CD4-positive, alpha-beta memory T cell (primary cell): ENCODE measurements around the gene MTOR. TPM values are rescaled to one million over a fixed set of nuclear protein-coding genes. Genes with fewer than 3 reads are reported as not detected.
A peak's percentile ranks its signal among the peaks of the same experiment; 100 is the strongest.
"Not testable (repeated sequence)": the region's sequence is repeated elsewhere in the genome, so short reads cannot be mapped to it uniquely, and the experiment has no call there.

Source experiments
- CTCF ChIA-PET: fragments of 350-600 bp; sonication (Branson Sonifier 250); formaldehyde crosslinking; loops from one replicate; lab custom pipeline; 2021; ENCODE audit warnings: inconsistent platforms; ENCODE audit not compliant: partially characterized antibody; lab: Charles Lee
- POLR2A ChIA-PET: fragments of 350-600 bp; sonication (Branson Sonifier 250); formaldehyde crosslinking; loops from one replicate; lab custom pipeline; 2021; ENCODE audit not compliant: partially characterized antibody; lab: Charles Lee
- DNase-seq, 5 donors: peaks; one replicate each; pipeline versions ENCODE4 v3.0.0 to v3.0.0-alpha.2; 2020 to 2022; ENCODE audit warnings: mixed read lengths in 1 of 5
- H3K27ac ChIP-seq: one replicate; pipeline ENCODE4 v1.7.0; 2013; ENCODE audit warnings: low read depth, low read length
- H3K27me3 ChIP-seq: 2 replicates; pipeline ENCODE4 v1.7.0; 2013; ENCODE audit warnings: mild to moderate bottlenecking, low read length, moderate library complexity; ENCODE audit not compliant: insufficient read depth
- H3K36me3 ChIP-seq: 2 replicates; pipeline ENCODE4 v1.7.0; 2013; ENCODE audit warnings: mild to moderate bottlenecking, low read length, moderate library complexity; ENCODE audit not compliant: insufficient read depth
- H3K4me1 ChIP-seq: 2 replicates; pipeline ENCODE4 v1.7.0; 2013; ENCODE audit warnings: mild to moderate bottlenecking, low read length, moderate library complexity; ENCODE audit not compliant: insufficient read depth
- H3K4me3 ChIP-seq, 2 donors: one replicate each; pipeline ENCODE4 v1.7.0; 2013; ENCODE audit warnings: low read length in 2 of 2, mild to moderate bottlenecking in 1 of 2
- H3K9me3 ChIP-seq, 2 donors: one replicate each; pipeline ENCODE4 v1.7.0; 2013; ENCODE audit warnings: low read length in 2 of 2, control low read depth in 1 of 2; ENCODE audit not compliant: control insufficient read depth in 1 of 2
- H3K27ac Mint-ChIP-seq, 7 donors: one replicate each; pipeline ENCODE4 v1.8.0; 2020 to 2021; ENCODE audit warnings: mixed read lengths in 7 of 7, mild to moderate bottlenecking in 6 of 7, inconsistent platforms in 3 of 7, moderate library complexity in 3 of 7
- H3K27me3 Mint-ChIP-seq, 2 donors: one replicate each; pipeline ENCODE4 v1.8.0; 2020 to 2021; ENCODE audit warnings: mixed read lengths in 2 of 2
- H3K36me3 Mint-ChIP-seq, 2 donors: one replicate each; pipeline ENCODE4 v1.8.0; 2020 to 2021; ENCODE audit warnings: mixed read lengths in 2 of 2, inconsistent platforms in 1 of 2, mild to moderate bottlenecking in 1 of 2
- H3K4me1 Mint-ChIP-seq, 4 donors: one replicate each; pipeline ENCODE4 v1.8.0; 2020 to 2021; ENCODE audit warnings: mixed read lengths in 4 of 4, mild to moderate bottlenecking in 1 of 4
- H3K4me3 Mint-ChIP-seq, 8 donors: one replicate each; pipeline ENCODE4 v1.8.0; 2020 to 2021; ENCODE audit warnings: mixed read lengths in 8 of 8, mild to moderate bottlenecking in 7 of 8, moderate library complexity in 6 of 8, inconsistent platforms in 3 of 8
- H3K9me3 Mint-ChIP-seq, 8 donors: one replicate each; pipeline ENCODE4 v1.8.0; 2020 to 2021; ENCODE audit warnings: mixed read lengths in 8 of 8, mild to moderate bottlenecking in 5 of 8, inconsistent platforms in 3 of 8, moderate library complexity in 1 of 8
- intact Hi-C: fragments of 100-400 bp; cut with micrococcal nuclease; formaldehyde crosslinking; loops from one replicate; pipeline ENCODE4 v1.15.1; 2023
- polyA plus RNA-seq, 2 donors: library from polyadenylated mRNA; unstranded; fragments of 300-500 nt; fragmentation: Illumina TruSeq; gene quantifications; one replicate each; pipeline ENCODE4 v1.2.3, GENCODE V29; 2021
- total RNA-seq, 2 experiments: library from RNA; stranded (reverse); gene quantifications; one replicate each; pipeline ENCODE4 v1.2.3, GENCODE V29; 2021

The MTOR gene
- total and polyA plus RNA-seq, 4 experiments from 2014 or later, result 3.4 to 46.8 (median 25.2) TPM

DNA sequence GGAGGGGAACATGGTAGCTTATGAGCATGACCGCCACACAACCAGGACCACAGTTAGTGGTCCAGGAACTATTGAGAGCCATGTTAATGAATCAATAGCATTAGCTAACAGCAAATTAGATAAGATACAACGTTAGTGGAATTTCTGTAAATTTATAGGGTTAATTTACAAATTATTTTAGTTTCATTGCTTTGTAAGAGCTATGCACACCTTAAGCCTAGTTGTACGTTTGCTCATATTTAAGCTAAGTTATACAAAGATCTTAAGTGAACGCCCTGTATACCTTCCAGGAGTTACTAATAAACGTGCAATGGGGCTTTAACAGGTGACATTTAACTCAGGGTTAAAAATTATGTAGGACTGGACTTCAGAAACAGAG is 163.4 kb downstream of the MTOR start:
- peak overlapping the region; percentile 92 to 98 (median 96) for H3K4me3 Mint-ChIP-seq
- H3K9me3 Mint-ChIP-seq, result no peaks in the 10 kb centered on the region
- peak overlapping the region; percentile 85 to 97 (median 89) for H3K27ac Mint-ChIP-seq

DNA sequence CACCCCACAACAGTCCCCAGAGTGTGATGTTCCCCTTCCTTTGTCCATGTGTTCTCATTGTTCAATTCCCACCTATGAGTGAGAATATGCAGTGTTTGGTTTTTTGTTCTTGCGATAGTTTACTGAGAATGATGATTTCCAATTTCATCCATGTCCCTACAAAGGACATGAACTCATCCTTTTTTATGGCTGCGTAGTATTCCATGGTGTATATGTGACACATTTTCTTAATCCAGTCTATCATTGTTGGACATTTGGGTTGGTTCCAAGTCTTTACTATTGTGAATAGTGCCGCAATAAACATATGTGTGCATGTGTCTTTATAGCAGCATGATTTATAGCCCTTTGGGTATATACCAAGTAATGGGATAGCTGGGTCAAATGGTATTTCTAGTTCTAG is 178.6 kb downstream of the MTOR start:
- H3K36me3 ChIP-seq, result peaks cover 49% of the 10 kb centered on the region
- POLR2A ChIA-PET, H3K9me3 Mint-ChIP-seq, H3K4me3 ChIP-seq, CTCF ChIA-PET, H3K4me3 Mint-ChIP-seq, H3K27me3 ChIP-seq, H3K27ac ChIP-seq, H3K27me3 Mint-ChIP-seq, H3K9me3 ChIP-seq, H3K4me1 Mint-ChIP-seq, H3K4me1 ChIP-seq, DNase-seq, H3K27ac Mint-ChIP-seq, intact Hi-C loops: not testable (repeated sequence)
- peaks cover 40 to 62% of the 10 kb centered on the region in 2 donors for H3K36me3 Mint-ChIP-seq

More for the DNA sequence above, 163.4 kb downstream of the MTOR start:
- intact Hi-C loops, result loop anchor here (1.0 kb wide), 1 partner anchor 39 kb away; the partner anchor contains the start of gene SRM
- H3K4me1 ChIP-seq, result peaks cover 18% of the 10 kb centered on the region
- H3K27me3 ChIP-seq, result no peaks in the 10 kb centered on the region
- H3K9me3 ChIP-seq, result no peaks in the 10 kb centered on the region
- Mint-ChIP-seq H3K36me3 (peaks cover 5 to 22% of the 10 kb centered on the region in 2 donors), H3K27me3 (no peaks in the 10 kb centered on the region), H3K4me1 (peaks cover 8 to 23% (median 12%) of the 10 kb centered on the region in 4 donors)
- POLR2A ChIA-PET, result interaction anchor here (0.6 to 2.5 kb wide), 12 partner anchors 13 to 810 kb away, joined by 3 to 27 read pairs (median 3); partner anchors contain the start of genes CLCN6, FBXO6, MTOR and SRM
- H3K4me3 ChIP-seq, result peak overlapping the region; percentile 93 to 96
- DNase-seq, result no peak
- H3K27ac ChIP-seq, result peak overlapping the region; percentile 89
- H3K36me3 ChIP-seq, result peaks cover 15% of the 10 kb centered on the region
- CTCF ChIA-PET, result interaction anchor here (0.5 to 3.1 kb wide), 7 partner anchors 9 to 544 kb away, joined by 3 to 30 read pairs (median 5); no protein-coding TSS in a partner anchor

DNA sequence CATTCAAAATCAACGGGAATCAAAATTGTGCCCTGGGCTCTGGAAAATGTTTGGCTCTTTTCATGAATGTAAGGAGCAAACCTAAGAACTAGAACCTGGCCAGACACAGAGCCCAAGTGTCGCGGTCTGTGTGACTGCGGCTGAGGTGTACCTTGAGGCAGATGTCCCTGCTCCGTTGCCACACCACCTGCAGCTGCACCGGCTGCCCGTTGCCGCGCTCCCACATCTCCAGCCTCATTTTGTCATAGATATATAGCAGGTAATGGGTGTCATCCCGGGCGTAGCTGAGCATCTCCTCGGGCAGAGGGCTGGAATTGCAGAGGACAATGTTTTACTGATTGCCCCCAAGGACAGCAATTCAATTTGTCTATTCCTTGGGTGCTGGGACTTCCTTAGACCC is 181.4 kb downstream of the MTOR start:
- H3K4me3 ChIP-seq, result no peak overlapping the region
- no peak overlapping the region for H3K27ac ChIP-seq
- H3K9me3 ChIP-seq, result no peaks in the 10 kb centered on the region
- Mint-ChIP-seq H3K27me3 (no peaks in the 10 kb centered on the region), H3K4me3 (no peak overlapping the region), H3K4me1 (peaks cover 0 to 2% (median 0%) of the 10 kb centered on the region in 4 donors), H3K36me3 (peaks cover 37 to 62% of the 10 kb centered on the region in 2 donors), H3K27ac (peak overlapping the region in 1 of 7 donors; percentile 7), H3K9me3 (no peaks in the 10 kb centered on the region)
- CTCF ChIA-PET, result interaction anchor here (2.9 kb wide), 1 partner anchor 43 kb away, joined by 10 read pairs; no protein-coding TSS in a partner anchor
- no peaks in the 10 kb centered on the region for H3K4me1 ChIP-seq
- intact Hi-C loops, result no loop called here
- no peaks in the 10 kb centered on the region for H3K27me3 ChIP-seq
- no peak for DNase-seq
- POLR2A ChIA-PET, result no interaction called here
- peaks cover 50% of the 10 kb centered on the region for H3K36me3 ChIP-seq

DNA sequence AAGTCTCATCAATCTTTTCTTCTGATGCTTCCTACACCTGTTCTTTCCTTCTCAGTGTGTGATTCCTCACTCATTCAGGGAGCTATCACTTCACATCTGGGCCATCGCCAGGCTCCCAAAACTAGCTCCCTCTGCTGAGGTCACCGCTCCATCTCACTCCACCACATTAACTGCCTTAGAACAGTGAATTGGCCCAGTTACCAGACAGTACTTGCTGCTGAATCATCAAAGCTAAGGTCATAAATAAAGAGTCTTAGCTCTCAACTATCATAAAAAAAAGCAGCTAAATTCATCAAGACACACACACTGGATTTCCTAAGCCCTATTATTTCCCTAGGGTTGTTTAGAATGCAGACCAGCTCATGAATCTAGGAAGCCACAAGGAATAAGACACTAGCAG is 183.7 kb downstream of the MTOR start:
- POLR2A ChIA-PET, result no interaction called here

DNA sequence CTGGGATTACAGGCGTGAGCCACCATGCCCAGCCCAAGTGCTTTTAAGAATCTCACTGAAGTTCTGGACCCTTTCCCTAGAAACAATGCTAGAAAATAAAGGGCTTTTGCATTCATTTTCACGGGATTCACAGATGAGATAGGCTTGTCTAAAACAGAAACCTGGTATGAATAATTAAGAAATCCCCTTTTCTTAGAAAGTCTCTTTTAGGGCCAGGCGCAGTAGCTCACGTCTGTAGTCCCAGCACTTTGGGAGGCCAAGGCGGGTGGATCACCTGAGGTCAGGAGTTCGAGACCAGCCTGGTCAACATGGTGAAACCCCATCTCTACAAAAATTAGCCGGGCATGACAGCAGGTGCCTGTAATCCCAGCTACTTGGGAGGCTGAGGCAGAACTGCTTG is 189.0 kb downstream of the MTOR start:
- DNase-seq, H3K27ac Mint-ChIP-seq, H3K9me3 ChIP-seq, H3K4me1 ChIP-seq, H3K9me3 Mint-ChIP-seq, H3K27me3 Mint-ChIP-seq, H3K27ac ChIP-seq, POLR2A ChIA-PET, H3K4me3 ChIP-seq, H3K4me1 Mint-ChIP-seq, H3K4me3 Mint-ChIP-seq, H3K27me3 ChIP-seq, intact Hi-C loops: not testable (repeated sequence)
- CTCF ChIA-PET, result interaction anchor here (1.3 kb wide), 1 partner anchor 36 kb away, joined by 3 read pairs; no protein-coding TSS in a partner anchor
- peaks cover 49 to 72% of the 10 kb centered on the region in 2 donors for H3K36me3 Mint-ChIP-seq
- peaks cover 77% of the 10 kb centered on the region for H3K36me3 ChIP-seq

More for the DNA sequence above, 183.7 kb downstream of the MTOR start:
- peaks cover 68% of the 10 kb centered on the region for H3K36me3 ChIP-seq
- CTCF ChIA-PET, result interaction anchor here (1.0 kb wide), 1 partner anchor 41 kb away, joined by 3 read pairs; no protein-coding TSS in a partner anchor
- no peaks in the 10 kb centered on the region for H3K9me3 ChIP-seq
- no peak overlapping the region for H3K27ac ChIP-seq
- Mint-ChIP-seq H3K4me1 (peaks cover 0 to 2% (median 0%) of the 10 kb centered on the region in 4 donors), H3K27ac (peak overlapping the region in 1 of 7 donors; percentile 49), H3K9me3 (no peaks in the 10 kb centered on the region), H3K36me3 (peaks cover 46 to 66% of the 10 kb centered on the region in 2 donors), H3K4me3 (no peak overlapping the region), H3K27me3 (no peaks in the 10 kb centered on the region)
- no peaks in the 10 kb centered on the region for H3K4me1 ChIP-seq
- H3K27me3 ChIP-seq, result no peaks in the 10 kb centered on the region
- DNase-seq, result no peak
- no peak overlapping the region for H3K4me3 ChIP-seq
- intact Hi-C loops, result no loop called here

GRCh38 chr1:11072216-11072917 is 190.0 kb downstream of the MTOR start:
- Mint-ChIP-seq H3K36me3 (peaks cover 52 to 75% of the 10 kb centered on the region in 2 donors), H3K9me3 (no peaks in the 10 kb centered on the region), H3K27me3 (no peaks in the 10 kb centered on the region), H3K27ac (no peak overlapping the region), H3K4me1 (peaks cover 0 to 1% (median 0%) of the 10 kb centered on the region in 4 donors), H3K4me3 (no peak overlapping the region)
- H3K9me3 ChIP-seq, result no peaks in the 10 kb centered on the region
- ChIA-PET POLR2A (interaction anchor here (0.7 kb wide), 1 partner anchor 12 kb away, joined by 3 read pairs; no protein-coding TSS in a partner anchor), CTCF (interaction anchor here (1.3 kb wide), 1 partner anchor 35 kb away, joined by 3 read pairs; no protein-coding TSS in a partner anchor)
- no peaks in the 10 kb centered on the region for H3K27me3 ChIP-seq
- H3K27ac ChIP-seq, result no peak overlapping the region
- intact Hi-C loops, result no loop called here
- no peak overlapping the region for H3K4me3 ChIP-seq
- no peak for DNase-seq
- H3K36me3 ChIP-seq, result peaks cover 80% of the 10 kb centered on the region
- no peaks in the 10 kb centered on the region for H3K4me1 ChIP-seq

DNA sequence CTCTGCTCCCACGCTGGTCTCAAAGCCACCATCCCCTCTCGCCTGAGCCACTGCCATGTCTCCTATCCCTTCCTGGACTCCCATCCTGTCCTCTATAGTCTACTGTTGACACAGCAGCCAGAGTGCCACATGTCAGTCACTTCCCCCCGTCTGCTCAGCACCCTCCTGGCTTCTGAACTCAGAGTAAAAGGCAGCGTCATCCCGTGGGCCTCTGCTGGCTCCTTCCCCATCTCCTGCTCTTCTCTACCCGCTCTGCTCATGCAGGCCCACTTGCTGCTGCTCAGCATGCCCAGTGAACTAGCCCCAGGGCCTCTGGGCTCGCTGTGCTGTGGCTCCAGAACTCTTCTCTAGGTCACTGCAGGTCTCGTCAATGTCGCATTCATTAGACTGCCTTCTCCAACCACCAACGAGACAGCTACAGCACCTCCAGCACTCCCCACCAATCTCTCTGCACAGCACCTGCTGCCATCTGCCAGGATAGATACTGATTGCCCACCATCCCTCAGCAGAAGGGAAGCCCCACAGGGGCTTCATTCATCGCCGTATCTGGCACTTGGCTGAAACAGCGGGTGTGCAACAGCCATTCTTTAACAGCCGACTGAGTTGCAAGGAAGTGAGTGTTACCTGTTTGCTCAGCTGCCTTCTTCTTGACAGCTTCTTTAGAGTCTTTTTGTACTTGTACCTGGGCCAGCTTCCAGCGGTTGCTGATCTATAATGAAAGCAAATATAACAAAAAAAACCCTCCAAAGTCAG is 190.7 kb downstream of the MTOR start:
- intact Hi-C loops, result no loop called here
- Histone ChIP-seq H3K36me3 (peaks cover 77% of the 10 kb centered on the region), H3K27me3 (no peaks in the 10 kb centered on the region), H3K4me1 (no peaks in the 10 kb centered on the region), H3K4me3 (no peak overlapping the region), H3K27ac (no peak overlapping the region), H3K9me3 (no peaks in the 10 kb centered on the region)
- Mint-ChIP-seq H3K4me3 (no peak overlapping the region), H3K27ac (peak overlapping the region in 6 of 7 donors; percentile 66 to 85 (median 70)), H3K27me3 (no peaks in the 10 kb centered on the region), H3K9me3 (no peaks in the 10 kb centered on the region), H3K4me1 (peaks cover 0 to 1% (median 0%) of the 10 kb centered on the region in 4 donors), H3K36me3 (peaks cover 51 to 71% of the 10 kb centered on the region in 2 donors)
- ChIA-PET CTCF (no interaction called here), POLR2A (interaction anchor here (0.9 to 2.0 kb wide), 2 partner anchors 10 to 19 kb away, joined by 3 to 9 read pairs; no protein-coding TSS in a partner anchor)
- no peak for DNase-seq
